ENCODE results near the gene DHRSX.

- TF ChIP-seq EZH2 (IDR thresholded peaks at IDR 0.05; ENCODE audit: borderline replicate concordance, low read length) (no peak), CTCF (conservative IDR thresholded peaks at IDR 0.05 in 1 of 2, IDR thresholded peaks at IDR 0.05 in 1 of 2; ENCODE audit: extremely low read depth in 1 of 2, insufficient read depth in 1 of 2, low read depth in 1 of 2, low read length in 2 of 2) (no peak)
Observed at GRCh38 chrX:2401201-2401589, 99.6 kb downstream of the DHRSX start.
